Gastroesophageal sphincter (tissue), 4 donors: ENCODE measurements around the gene LSM4. TPM values are rescaled to one million over a fixed set of nuclear protein-coding genes. Genes with fewer than 3 reads are reported as not detected.
"Not testable (repeated sequence)": the region's sequence is repeated elsewhere in the genome, so short reads cannot be mapped to it uniquely, and the experiment has no call there.

Source experiments
- ATAC-seq: fragments of 150-250 bp; one replicate; pipeline ENCODE4 v1.9.1; 2016; ENCODE audit warnings: mild to moderate bottlenecking, moderate library complexity
- H3K27ac ChIP-seq, 4 donors: fragments of 200-600 bp; sonication (generic) in 3 of 4; 1 replicate in 3 of 4; 2 replicates in 1 of 4; pipeline ENCODE4 v1.5.1; 2016 to 2019
- H3K27me3 ChIP-seq: fragments of 200-600 bp; sonication (generic); one replicate; pipeline ENCODE4 v1.5.1; 2019
- H3K36me3 ChIP-seq, 2 donors: fragments of 200-600 bp; sonication (generic); one replicate each; pipeline ENCODE4 v1.5.1; 2019; ENCODE audit warnings: control low read depth in 1 of 2
- H3K4me1 ChIP-seq, 3 donors: fragments of 200-600 bp; sonication (generic); 1 replicate in 2 of 3; 2 replicates in 1 of 3; pipeline ENCODE4 v1.5.1; 2016 to 2019; ENCODE audit warnings: control low read depth in 2 of 3
- H3K4me3 ChIP-seq, 2 donors: fragments of 200-600 bp; sonication (generic); one replicate each; pipeline ENCODE4 v1.5.1; 2019; ENCODE audit warnings: mild to moderate bottlenecking in 1 of 2, moderate library complexity in 1 of 2
- H3K9me3 ChIP-seq, 3 donors: fragments of 200-600 bp; sonication (generic); one replicate each; pipeline ENCODE4 v1.5.1; 2017 to 2019; ENCODE audit warnings: control low read depth in 2 of 3
- EP300 ChIP-seq: sonication (generic); formaldehyde crosslinking; IDR thresholded peaks from one replicate; pipeline ENCODE4 v1.6.1; 2017; ENCODE audit warnings: antibody characterized with exemption, mild to moderate bottlenecking
- POLR2A ChIP-seq, 2 donors: fragments of 450-650 bp; IDR thresholded peaks; one replicate each; pipeline ENCODE4 v1.6.1; 2017; ENCODE audit warnings: antibody characterized with exemption in 2 of 2, mild to moderate bottlenecking in 2 of 2, moderate library complexity in 1 of 2
- POLR2AphosphoS5 ChIP-seq: sonication (generic); formaldehyde crosslinking; IDR thresholded peaks from one replicate; pipeline ENCODE4 v1.6.1; 2017; ENCODE audit warnings: antibody characterized with exemption
- WGBS, 2 donors: methylation state at CpG; one replicate each; pipeline ENCODE4 v1.1.5; 2018; ENCODE audit warnings: low coverage in 1 of 2; 5-methylcytosine and 5-hydroxymethylcytosine counted together
- total RNA-seq, 4 donors: library from RNA; depleted of rRNA; stranded (reverse); fragments of >200 nt; gene quantifications; one replicate each; pipeline ENCODE4 v1.1.0, GENCODE V29; 2016
- TF ChIP-seq, protein P1 (sequence below), 4 experiments: fragments of 200-600 bp in 2 of 4; fragments of 450-650 bp in 2 of 4; sonication (generic) in 1 of 4; IDR thresholded peaks; one replicate each; pipeline ENCODE4 v1.5.1; 2017 to 2019; ENCODE audit warnings: antibody characterized with exemption in 4 of 4, mild to moderate bottlenecking in 2 of 4, moderate library complexity in 2 of 4

The LSM4 gene
- total RNA-seq: 100 to 1,000 TPM in 1 of 4 donors, 10 to 100 TPM in 3; 81.2 to 116 (median 94.5) TPM

DNA sequence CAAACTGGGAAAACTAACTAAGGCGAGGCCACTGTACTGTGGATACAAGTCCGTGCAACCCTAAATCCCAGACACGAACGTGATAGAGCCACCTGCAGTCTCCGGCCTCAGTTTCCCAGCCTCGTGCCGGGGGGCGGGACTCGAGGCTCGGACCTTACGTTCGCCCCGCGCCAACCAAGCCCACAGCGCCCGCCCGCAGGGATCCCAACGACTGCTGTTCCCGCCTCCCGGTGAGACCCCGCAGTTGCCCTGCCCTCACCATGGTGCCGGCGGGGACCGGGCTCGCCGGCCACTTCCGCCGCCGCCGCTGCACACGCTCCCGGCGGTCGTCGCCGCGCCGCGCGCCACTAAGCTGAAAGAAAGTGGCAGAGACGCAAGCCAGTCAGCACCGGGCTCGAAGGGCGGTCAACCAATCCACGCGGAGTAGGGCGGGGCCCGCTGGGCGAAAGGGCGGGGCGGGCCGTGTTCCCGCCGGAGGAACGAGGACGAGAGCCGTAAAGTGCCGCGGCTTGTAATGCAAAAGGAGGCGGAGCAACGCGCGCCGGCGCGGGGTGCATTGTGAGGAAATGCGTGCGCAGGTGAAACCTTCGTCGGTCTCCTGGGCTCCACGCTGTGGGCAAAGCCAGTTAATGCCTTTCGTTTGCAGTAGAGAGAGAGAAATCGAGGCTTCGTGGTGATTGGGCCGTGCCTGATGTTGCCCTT is at the start of gene LSM4:
TSS of gene LSM4 (minus strand) at position 318 of the 702 bp plus-strand sequence. CDS start at position 262, 56 bp downstream.
- 0% methylated on average over 8 to 12 of the region's 75 CpGs for WGBS, 2 donors
- Histone ChIP-seq H3K27ac (peak within 1 kb of the TSS; percentile 85 to 91 (median 90)), H3K27me3 (no peaks in the 10 kb centered on the region), H3K9me3 (no peaks in the 10 kb centered on the region), H3K4me3 (peak within 1 kb of the TSS; percentile 53 to 84), H3K36me3 (no peaks in the 10 kb centered on the region), H3K4me1 (peaks cover 0 to 63% (median 18%) of the 10 kb centered on the region in 3 donors)
- TF ChIP-seq POLR2AphosphoS5 (peak; percentile 78), EP300 (no peak), POLR2A (IDR thresholded peaks at IDR 0.05) (peak; percentile 68 to 73)
- TF ChIP-seq, protein P1, sequence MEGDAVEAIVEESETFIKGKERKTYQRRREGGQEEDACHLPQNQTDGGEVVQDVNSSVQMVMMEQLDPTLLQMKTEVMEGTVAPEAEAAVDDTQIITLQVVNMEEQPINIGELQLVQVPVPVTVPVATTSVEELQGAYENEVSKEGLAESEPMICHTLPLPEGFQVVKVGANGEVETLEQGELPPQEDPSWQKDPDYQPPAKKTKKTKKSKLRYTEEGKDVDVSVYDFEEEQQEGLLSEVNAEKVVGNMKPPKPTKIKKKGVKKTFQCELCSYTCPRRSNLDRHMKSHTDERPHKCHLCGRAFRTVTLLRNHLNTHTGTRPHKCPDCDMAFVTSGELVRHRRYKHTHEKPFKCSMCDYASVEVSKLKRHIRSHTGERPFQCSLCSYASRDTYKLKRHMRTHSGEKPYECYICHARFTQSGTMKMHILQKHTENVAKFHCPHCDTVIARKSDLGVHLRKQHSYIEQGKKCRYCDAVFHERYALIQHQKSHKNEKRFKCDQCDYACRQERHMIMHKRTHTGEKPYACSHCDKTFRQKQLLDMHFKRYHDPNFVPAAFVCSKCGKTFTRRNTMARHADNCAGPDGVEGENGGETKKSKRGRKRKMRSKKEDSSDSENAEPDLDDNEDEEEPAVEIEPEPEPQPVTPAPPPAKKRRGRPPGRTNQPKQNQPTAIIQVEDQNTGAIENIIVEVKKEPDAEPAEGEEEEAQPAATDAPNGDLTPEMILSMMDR (IDR thresholded peaks at IDR 0.05): peak in 3 of 4 experiments; percentile 8 to 51 (median 16)
- ATAC-seq: peak; percentile 98

DNA sequence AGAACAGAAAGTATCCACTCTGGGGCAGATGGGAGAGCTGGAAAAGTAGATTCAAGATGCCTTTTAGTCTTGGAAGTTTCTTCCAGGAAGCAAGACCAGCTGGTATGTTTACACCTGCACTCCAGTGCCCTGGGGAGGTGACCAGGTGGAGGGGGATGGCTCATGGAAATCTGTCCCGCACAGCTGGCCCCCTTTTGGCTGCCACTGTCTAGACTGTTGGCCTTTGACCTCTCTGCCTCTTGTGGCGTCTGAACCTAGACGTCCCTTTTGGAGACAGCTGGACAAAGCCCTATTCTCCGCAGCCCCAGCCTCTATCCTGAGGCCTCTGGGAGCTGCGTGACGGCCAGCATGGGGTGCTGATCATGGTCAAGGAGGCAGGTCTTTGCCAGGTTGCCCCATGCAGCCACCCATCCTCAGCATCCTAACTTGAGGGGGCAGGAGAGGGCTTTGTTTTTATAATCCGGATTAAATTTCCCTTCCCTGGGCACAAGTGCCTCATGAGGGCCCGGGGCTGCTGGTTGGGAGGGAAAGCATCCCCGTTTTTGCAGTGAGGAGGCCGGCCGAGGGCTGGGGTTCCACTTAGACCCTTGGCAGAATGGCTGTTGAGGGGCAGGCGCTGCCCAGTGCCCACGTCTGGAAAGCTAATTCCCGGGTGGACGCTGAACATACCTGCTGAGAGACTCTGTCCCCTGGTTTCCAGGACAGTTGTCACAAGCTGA is 45.8 kb upstream of the LSM4 start:
- 75% methylated on average over 1 of the region's 15 CpGs; no CpG with 5 or more reads in 1 of the 2 donors for WGBS, 2 donors
- H3K27ac ChIP-seq: no peak overlapping the region
- H3K27me3 ChIP-seq: no peaks in the 10 kb centered on the region
- TF ChIP-seq POLR2A (IDR thresholded peaks at IDR 0.05): no peak
- TF ChIP-seq POLR2AphosphoS5: no peak
- TF ChIP-seq, protein P1 (IDR thresholded peaks at IDR 0.05): no peak
- no peak for TF ChIP-seq EP300
- H3K4me3 ChIP-seq: no peak overlapping the region
- peaks cover 0 to 13% of the 10 kb centered on the region in 2 donors for H3K36me3 ChIP-seq
- H3K9me3 ChIP-seq: no peaks in the 10 kb centered on the region
- ATAC-seq: no peak
- H3K4me1 ChIP-seq: peaks cover 0 to 29% (median 6%) of the 10 kb centered on the region in 3 donors

DNA sequence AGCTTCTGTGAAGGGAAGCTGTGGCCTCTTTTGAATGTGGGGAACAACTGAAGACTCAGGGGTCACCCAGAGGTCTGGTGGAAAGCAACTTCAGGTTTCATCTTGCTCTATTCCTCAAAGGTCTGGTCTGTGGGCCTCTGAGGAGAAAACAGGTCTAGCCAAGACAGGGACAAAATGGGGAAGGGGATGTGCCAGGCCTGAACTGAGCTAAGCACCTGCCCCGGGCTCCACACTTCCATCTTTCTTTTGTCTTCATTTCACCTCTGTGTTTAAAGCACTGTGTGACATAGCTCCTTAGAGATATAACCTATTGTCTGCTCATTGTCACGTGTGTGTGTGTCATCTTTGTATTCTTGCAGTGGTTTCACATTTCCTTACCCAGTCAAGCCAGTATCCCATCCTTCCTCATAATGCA is 43.2 kb upstream of the LSM4 start:
- Histone ChIP-seq H3K4me1 (peaks cover 0 to 20% (median 5%) of the 10 kb centered on the region in 3 donors), H3K27ac (peak overlapping the region in 2 of 4 donors; percentile 61 to 76), H3K9me3 (no peaks in the 10 kb centered on the region), H3K27me3 (no peaks in the 10 kb centered on the region), H3K36me3 (peaks cover 0 to 38% of the 10 kb centered on the region in 2 donors), H3K4me3 (no peak overlapping the region)
- TF ChIP-seq EP300 (no peak), POLR2AphosphoS5 (no peak), POLR2A (IDR thresholded peaks at IDR 0.05) (no peak)
- TF ChIP-seq, protein P1 (IDR thresholded peaks at IDR 0.05): no peak
- no peak for ATAC-seq
- WGBS, 2 donors: 76 to 100% methylated on average over 1 to 2 of the region's 2 CpGs

DNA sequence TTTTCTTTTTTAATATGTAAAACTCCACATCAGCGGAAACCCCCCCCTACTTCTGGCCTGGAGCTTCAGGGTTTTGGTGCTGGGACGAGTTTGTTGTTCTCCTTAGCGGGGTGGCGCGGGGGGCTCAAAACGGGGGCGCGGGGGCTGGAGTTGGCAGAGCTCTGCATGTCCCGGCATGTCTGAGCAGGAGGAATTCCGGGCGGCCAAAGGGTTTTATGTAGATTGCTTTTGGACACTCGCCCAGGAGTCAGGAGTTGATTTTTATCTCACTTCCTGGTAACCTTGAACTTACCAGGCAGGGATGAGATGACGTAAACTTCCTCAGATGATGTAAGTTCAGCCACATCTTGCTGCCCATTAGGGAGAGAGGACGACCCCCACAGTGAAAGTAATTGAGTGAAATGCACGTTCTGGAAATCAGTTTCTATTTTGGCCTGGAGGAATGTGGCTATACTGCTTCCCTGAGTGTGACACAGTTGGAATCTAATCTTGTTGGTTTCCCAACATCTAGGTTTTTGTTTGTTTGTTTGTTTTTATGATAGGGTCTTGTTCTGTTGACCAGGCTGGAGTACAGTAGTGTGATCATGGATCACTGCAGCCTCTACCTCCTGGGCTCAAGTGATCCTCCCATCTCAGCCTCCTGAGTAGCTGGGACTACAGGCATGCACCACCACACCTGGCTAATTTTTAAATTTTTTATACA is 42.1 kb upstream of the LSM4 start:
- no peaks in the 10 kb centered on the region for H3K9me3 ChIP-seq
- peaks cover 0 to 49% of the 10 kb centered on the region in 2 donors for H3K36me3 ChIP-seq
- ATAC-seq: peak; percentile 62
- peak overlapping the region in 3 of 4 donors; percentile 61 to 76 (median 65) for H3K27ac ChIP-seq
- no peaks in the 10 kb centered on the region for H3K27me3 ChIP-seq
- WGBS, 2 donors: 10 to 16% methylated on average over 2 to 3 of the region's 15 CpGs
- peaks cover 0 to 20% (median 5%) of the 10 kb centered on the region in 3 donors for H3K4me1 ChIP-seq
- TF ChIP-seq POLR2AphosphoS5: peak; percentile 52
- TF ChIP-seq, protein P1 (IDR thresholded peaks at IDR 0.05): no peak
- no peak for TF ChIP-seq EP300
- no peak for TF ChIP-seq POLR2A (IDR thresholded peaks at IDR 0.05)
- no peak overlapping the region for H3K4me3 ChIP-seq

DNA sequence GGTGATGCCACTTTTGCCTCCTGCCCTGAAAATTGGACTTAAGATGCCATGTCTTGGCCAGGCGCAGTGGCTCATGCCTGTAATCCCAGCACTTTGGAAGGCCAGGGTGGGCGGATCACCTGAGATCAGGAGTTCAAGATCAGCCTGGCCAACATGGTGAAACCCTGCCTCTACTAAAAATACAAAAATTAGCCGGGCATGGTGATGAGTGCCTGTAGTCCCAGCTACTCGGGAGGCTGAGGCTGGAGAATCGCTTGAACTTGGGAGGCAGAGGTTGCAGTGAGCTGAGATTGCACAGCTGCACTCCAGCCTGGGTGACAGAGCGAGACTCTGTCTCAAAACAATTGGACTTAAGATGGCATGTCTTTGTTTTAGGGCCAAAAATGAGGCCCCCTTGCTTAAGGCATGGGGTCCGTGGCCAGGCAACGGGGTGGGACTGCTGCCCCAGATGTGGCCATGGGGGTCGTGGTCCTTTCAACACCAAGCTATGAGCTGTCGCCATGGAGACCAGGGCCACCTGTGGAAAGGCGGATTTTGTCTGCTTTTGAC is 41.5 kb upstream of the LSM4 start:
- 10 to 59% methylated on average over 2 to 4 of the region's 11 CpGs for WGBS, 2 donors
- Histone ChIP-seq H3K36me3 (peaks cover 0 to 54% of the 10 kb centered on the region in 2 donors), H3K27ac (peak overlapping the region in 3 of 4 donors; percentile 61 to 76 (median 65)), H3K4me1 (peaks cover 0 to 20% (median 5%) of the 10 kb centered on the region in 3 donors)
- H3K9me3 ChIP-seq, ATAC-seq, H3K27me3 ChIP-seq, H3K4me3 ChIP-seq: not testable (repeated sequence)
